Hepatocyte (in vitro differentiated cells): ENCODE measurements around the gene LLGL2.

Experiments used
- EZH2phosphoT487 ChIP-seq: fragments of 200-600 bp; sonication (generic); IDR thresholded peaks from one replicate; pipeline ENCODE4 v1.6.1; 2018; ENCODE audit warnings: antibody characterized with exemption, mild to moderate bottlenecking, low read depth, moderate library complexity; ENCODE audit not compliant: unreplicated experiment, severe bottlenecking
- TF ChIP-seq, protein P1 (sequence below): fragments of 200-600 bp; sonication (generic); IDR thresholded peaks from 2 replicates; pipeline ENCODE4 v1.5.1; 2016; ENCODE audit warnings: antibody characterized with exemption, mild to moderate bottlenecking; ENCODE audit not compliant: poor library complexity

DNA sequence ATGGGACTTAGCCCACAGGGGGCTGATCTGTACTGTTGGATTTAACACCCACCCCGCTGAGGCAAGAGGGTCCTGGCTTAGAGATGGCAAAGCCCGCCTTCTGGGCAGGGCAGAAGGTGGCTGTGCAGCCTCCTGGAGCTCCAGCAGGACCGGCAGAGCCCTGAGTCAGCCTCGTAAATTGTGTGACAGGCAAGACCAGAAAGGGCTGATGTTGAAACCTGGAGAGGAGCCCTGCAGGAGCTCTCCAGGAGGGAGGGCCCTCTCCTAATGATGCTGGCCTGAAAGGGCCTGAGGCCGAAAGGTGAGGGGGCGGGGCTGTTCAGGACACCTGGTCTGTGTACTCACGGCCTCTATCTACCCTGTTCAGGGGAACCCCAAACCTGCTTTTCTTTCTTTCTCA lies 39.6 kb downstream of the LLGL2 start:
- TF ChIP-seq, protein P1, sequence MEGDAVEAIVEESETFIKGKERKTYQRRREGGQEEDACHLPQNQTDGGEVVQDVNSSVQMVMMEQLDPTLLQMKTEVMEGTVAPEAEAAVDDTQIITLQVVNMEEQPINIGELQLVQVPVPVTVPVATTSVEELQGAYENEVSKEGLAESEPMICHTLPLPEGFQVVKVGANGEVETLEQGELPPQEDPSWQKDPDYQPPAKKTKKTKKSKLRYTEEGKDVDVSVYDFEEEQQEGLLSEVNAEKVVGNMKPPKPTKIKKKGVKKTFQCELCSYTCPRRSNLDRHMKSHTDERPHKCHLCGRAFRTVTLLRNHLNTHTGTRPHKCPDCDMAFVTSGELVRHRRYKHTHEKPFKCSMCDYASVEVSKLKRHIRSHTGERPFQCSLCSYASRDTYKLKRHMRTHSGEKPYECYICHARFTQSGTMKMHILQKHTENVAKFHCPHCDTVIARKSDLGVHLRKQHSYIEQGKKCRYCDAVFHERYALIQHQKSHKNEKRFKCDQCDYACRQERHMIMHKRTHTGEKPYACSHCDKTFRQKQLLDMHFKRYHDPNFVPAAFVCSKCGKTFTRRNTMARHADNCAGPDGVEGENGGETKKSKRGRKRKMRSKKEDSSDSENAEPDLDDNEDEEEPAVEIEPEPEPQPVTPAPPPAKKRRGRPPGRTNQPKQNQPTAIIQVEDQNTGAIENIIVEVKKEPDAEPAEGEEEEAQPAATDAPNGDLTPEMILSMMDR: no peak
- no peak for TF ChIP-seq EZH2phosphoT487
